OCI-LY7 (cell line): ENCODE results near the gene MAPKAPK3. TPM values are rescaled to one million over a fixed set of nuclear protein-coding genes. Genes with fewer than 3 reads are reported as not detected.

Experiments used
- BruUV-seq: library from RNA; stranded (reverse); fragments of 400-500 nt; replicated peaks from 2 replicates; lab custom pipeline; 2021; lab: Mats Ljungman, UMichigan
- CTCF ChIA-PET: fragments of 300-600 bp; sonication (Branson Sonifier 250); formaldehyde crosslinking; loops from one replicate; lab custom pipeline; 2022; ENCODE audit warnings: antibody characterized with exemption; ENCODE audit not compliant: unreplicated experiment; lab: Charles Lee
- POLR2A ChIA-PET: fragments of 300-600 bp; sonication (Branson Sonifier 250); formaldehyde crosslinking; loops from one replicate; lab custom pipeline; 2022; ENCODE audit warnings: antibody characterized with exemption; lab: Charles Lee
- DNase-seq: peaks from one replicate; pipeline ENCODE4 v3.0.0-alpha.2; 2015; ENCODE audit warnings: low spot score
- H2AFZ ChIP-seq: fragments of 200-600 bp; sonication (generic), shearing (Covaris generic); 2 replicates; pipeline ENCODE4 v1.6.1; 2014; ENCODE audit warnings: mild to moderate bottlenecking, antibody characterized with exemption, low read length, moderate library complexity
- H3K27ac ChIP-seq: fragments of 200-600 bp; sonication (generic); 2 replicates; pipeline ENCODE4 v1.5.1; 2014; ENCODE audit warnings: mixed run types, low read depth, mild to moderate bottlenecking, moderate library complexity, low read length, inconsistent platforms; ENCODE audit not compliant: poor library complexity, severe bottlenecking
- H3K36me3 ChIP-seq: fragments of 200-600 bp; sonication (generic); 2 replicates; pipeline ENCODE4 v1.6.1; 2014; ENCODE audit warnings: mild to moderate bottlenecking, antibody characterized with exemption, low read length, moderate library complexity, mixed read lengths; ENCODE audit not compliant: insufficient read depth
- H3K4me1 ChIP-seq: fragments of 200-600 bp; sonication (generic); 2 replicates; pipeline ENCODE4 v1.5.1; 2014; ENCODE audit warnings: mild to moderate bottlenecking, low read length; ENCODE audit not compliant: insufficient read depth, poor library complexity, severe bottlenecking
- H3K4me2 ChIP-seq: fragments of 200-600 bp; sonication (generic); 2 replicates; pipeline ENCODE4 v1.6.1; 2014; ENCODE audit warnings: mild to moderate bottlenecking, low read length
- H3K4me3 ChIP-seq: fragments of 200-600 bp; sonication (generic); 2 replicates; pipeline ENCODE4 v1.5.1; 2014; ENCODE audit warnings: mild to moderate bottlenecking, low read depth, low read length; ENCODE audit not compliant: poor library complexity, severe bottlenecking
- H3K79me2 ChIP-seq: fragments of 200-600 bp; sonication (generic); 2 replicates; pipeline ENCODE4 v1.6.1; 2016; ENCODE audit warnings: low read depth, mild to moderate bottlenecking, low read length, moderate library complexity, mixed read lengths; ENCODE audit not compliant: insufficient read depth
- H3K9me2 ChIP-seq: fragments of 200-600 bp; sonication (generic); 2 replicates; pipeline ENCODE4 v1.6.1; 2016; ENCODE audit warnings: mild to moderate bottlenecking, low read length, mixed read lengths; ENCODE audit not compliant: insufficient read depth
- H3K9me3 ChIP-seq: fragments of 200-600 bp; sonication (generic); 2 replicates; pipeline ENCODE4 v1.6.1; 2014; ENCODE audit warnings: mild to moderate bottlenecking, mixed run types, low read length, mixed read lengths
- H4K20me1 ChIP-seq: fragments of 200-600 bp; sonication (generic); 2 replicates; pipeline ENCODE4 v1.6.1; 2014; ENCODE audit warnings: mild to moderate bottlenecking, antibody characterized with exemption, low read length, moderate library complexity, mixed read lengths; ENCODE audit not compliant: insufficient read depth
- EZH2phosphoT487 ChIP-seq: fragments of 200-600 bp; sonication (generic); IDR thresholded peaks from 2 replicates; pipeline ENCODE4 v1.6.1; 2018; ENCODE audit warnings: low read depth, borderline replicate concordance, mild to moderate bottlenecking, mixed run types, antibody characterized with exemption, low read length, moderate library complexity, mixed read lengths
- intact Hi-C: fragments of 100-400 bp; cut with micrococcal nuclease; formaldehyde crosslinking; loops from one replicate; pipeline ENCODE4 v1.10.0; 2022; ENCODE audit not compliant: unreplicated experiment
- total RNA-seq, 2 experiments: library from RNA; depleted of rRNA in 1 of 2; stranded (reverse); fragments of >200 nt in 1 of 2; shearing (Covaris generic) in 1 of 2; gene quantifications; 2 replicates each; pipeline ENCODE4 v1.2.3, GENCODE V29; 2014 to 2022
- TF ChIP-seq, protein P1 (sequence below): fragments of 200-600 bp; sonication (generic); conservative IDR thresholded peaks from 2 replicates; pipeline ENCODE4 v1.5.1; 2014; ENCODE audit warnings: mild to moderate bottlenecking, antibody characterized with exemption, low read length, moderate library complexity, mixed read lengths

MAPKAPK3 gene
- total RNA-seq, 2 experiments from 2014 or later = 17.5 to 25.2 TPM

DNA sequence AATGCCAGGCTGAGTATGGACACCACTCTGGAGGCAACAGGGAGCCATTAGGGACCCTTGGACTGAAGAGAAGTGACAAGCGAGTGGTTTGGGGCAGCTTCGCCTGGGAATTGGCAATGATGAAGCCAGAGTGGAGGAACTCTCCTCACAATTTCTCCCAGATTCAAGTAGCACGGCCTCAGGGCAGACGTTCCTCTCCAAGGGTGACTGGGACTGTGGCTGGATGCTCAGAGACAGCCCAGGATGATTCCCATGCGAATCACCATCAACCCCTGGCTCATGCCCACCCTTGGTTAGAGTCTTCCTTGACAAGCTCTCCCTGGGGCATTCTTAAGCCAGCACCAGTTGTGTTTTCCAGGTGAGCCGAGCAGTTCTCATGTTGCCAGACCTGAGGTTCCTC, 41.5 kb downstream of the MAPKAPK3 start:
- no TSS peak for BruUV-seq
- no peak for DNase-seq
- H3K36me3 ChIP-seq = no peaks in the 10 kb centered on the region
- H3K9me2 ChIP-seq = no peaks in the 10 kb centered on the region
- CTCF ChIA-PET = no interaction called here
- no peaks in the 10 kb centered on the region for H3K9me3 ChIP-seq
- no peak overlapping the region for H3K27ac ChIP-seq
- no peak overlapping the region for H3K4me3 ChIP-seq
- no peaks in the 10 kb centered on the region for H4K20me1 ChIP-seq
- no peak overlapping the region for H2AFZ ChIP-seq
- H3K4me1 ChIP-seq = no peaks in the 10 kb centered on the region
- no peak overlapping the region for H3K4me2 ChIP-seq
- TF ChIP-seq, protein P1, sequence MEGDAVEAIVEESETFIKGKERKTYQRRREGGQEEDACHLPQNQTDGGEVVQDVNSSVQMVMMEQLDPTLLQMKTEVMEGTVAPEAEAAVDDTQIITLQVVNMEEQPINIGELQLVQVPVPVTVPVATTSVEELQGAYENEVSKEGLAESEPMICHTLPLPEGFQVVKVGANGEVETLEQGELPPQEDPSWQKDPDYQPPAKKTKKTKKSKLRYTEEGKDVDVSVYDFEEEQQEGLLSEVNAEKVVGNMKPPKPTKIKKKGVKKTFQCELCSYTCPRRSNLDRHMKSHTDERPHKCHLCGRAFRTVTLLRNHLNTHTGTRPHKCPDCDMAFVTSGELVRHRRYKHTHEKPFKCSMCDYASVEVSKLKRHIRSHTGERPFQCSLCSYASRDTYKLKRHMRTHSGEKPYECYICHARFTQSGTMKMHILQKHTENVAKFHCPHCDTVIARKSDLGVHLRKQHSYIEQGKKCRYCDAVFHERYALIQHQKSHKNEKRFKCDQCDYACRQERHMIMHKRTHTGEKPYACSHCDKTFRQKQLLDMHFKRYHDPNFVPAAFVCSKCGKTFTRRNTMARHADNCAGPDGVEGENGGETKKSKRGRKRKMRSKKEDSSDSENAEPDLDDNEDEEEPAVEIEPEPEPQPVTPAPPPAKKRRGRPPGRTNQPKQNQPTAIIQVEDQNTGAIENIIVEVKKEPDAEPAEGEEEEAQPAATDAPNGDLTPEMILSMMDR = no peak
- TF ChIP-seq EZH2phosphoT487 = no peak
- POLR2A ChIA-PET = no interaction called here
- H3K79me2 ChIP-seq = no peaks in the 10 kb centered on the region
- intact Hi-C loops = no loop called here

DNA sequence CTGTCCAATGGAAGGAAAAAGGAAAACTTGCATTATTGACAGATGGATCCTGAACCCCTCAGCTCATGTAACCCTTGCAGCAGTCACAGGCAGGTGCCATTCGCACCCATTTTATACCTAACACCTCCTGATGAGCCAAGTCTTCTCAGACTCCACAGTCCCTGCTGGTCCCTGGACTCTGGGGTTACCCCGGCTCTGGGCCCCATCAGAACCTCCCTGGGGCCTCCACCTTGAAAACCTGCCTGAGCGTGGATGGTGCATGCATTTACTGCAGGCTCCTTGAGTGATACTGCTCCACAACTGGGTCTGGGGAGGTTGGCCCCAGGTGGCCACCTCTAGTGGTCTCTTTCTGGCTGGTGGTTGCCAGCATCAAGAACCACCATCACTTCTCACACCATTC, 41.9 kb downstream of the MAPKAPK3 start:
- ChIA-PET POLR2A (interaction anchor here (0.7 kb wide), 1 partner anchor 15 kb away, joined by 4 read pairs; no protein-coding TSS in a partner anchor), CTCF (no interaction called here)

DNA sequence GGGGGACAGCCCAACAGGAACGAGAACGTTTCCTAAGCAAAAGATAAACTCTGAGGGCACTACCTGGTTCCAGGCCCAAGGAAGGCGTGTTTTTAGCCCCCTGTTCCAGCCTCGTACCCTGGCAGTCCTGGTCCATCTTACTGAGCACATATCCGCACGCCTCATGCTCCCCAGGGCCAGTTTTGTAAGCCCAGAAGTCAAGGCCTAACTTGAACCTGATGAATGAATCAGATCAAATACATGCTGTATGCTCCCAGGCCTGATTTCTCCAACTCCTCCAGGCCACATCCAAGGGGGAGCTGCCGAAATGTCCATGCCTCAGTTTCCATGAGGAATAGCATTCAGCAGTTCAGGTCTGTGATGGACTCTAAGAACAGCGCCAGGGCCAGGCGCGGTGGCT, 43.4 kb downstream of the MAPKAPK3 start:
- Histone ChIP-seq H3K4me1 (no peaks in the 10 kb centered on the region), H2AFZ (no peak overlapping the region), H3K9me2 (no peaks in the 10 kb centered on the region), H3K36me3 (no peaks in the 10 kb centered on the region), H3K4me3 (no peak overlapping the region), H3K27ac (no peak overlapping the region), H3K4me2 (no peak overlapping the region), H4K20me1 (no peaks in the 10 kb centered on the region), H3K79me2 (no peaks in the 10 kb centered on the region), H3K9me3 (no peaks in the 10 kb centered on the region)
- ChIA-PET POLR2A (no interaction called here), CTCF (no interaction called here)
- intact Hi-C loops = no loop called here
- BruUV-seq = no TSS peak
- no peak for DNase-seq
- TF ChIP-seq, protein P1 = no peak
- TF ChIP-seq EZH2phosphoT487 = no peak

More for the DNA sequence above, 41.9 kb downstream of the MAPKAPK3 start:
- BruUV-seq = no TSS peak
- intact Hi-C loops = no loop called here
- Histone ChIP-seq H2AFZ (no peak overlapping the region), H3K27ac (no peak overlapping the region), H3K9me3 (no peaks in the 10 kb centered on the region), H4K20me1 (no peaks in the 10 kb centered on the region), H3K9me2 (no peaks in the 10 kb centered on the region), H3K36me3 (no peaks in the 10 kb centered on the region), H3K79me2 (no peaks in the 10 kb centered on the region), H3K4me3 (no peak overlapping the region), H3K4me1 (no peaks in the 10 kb centered on the region), H3K4me2 (no peak overlapping the region)
- DNase-seq = no peak
- no peak for TF ChIP-seq EZH2phosphoT487
- TF ChIP-seq, protein P1 = no peak
